Activated T-helper 2 cell treated with anti-CD3 and anti-CD28 coated beads, Interferon-gamma antibody, Interleukin-2, Interleukin-4, amounts not matched to agents 10 μg/mL and 5 μg/mL and 100 μg/mL, durations not matched to agents 14 hours and 24 hours and 36 hours (primary cell): ENCODE measurements around the gene C10orf67. TPM values are rescaled to one million over a fixed set of nuclear protein-coding genes. Genes with fewer than 3 reads are reported as not detected.
"Not testable (repeated sequence)": the region's sequence is repeated elsewhere in the genome, so short reads cannot be mapped to it uniquely, and the experiment has no call there.

Source experiments
- DNase-seq: peaks from one replicate; pipeline ENCODE4 v3.0.0; 2021; ENCODE audit warnings: low spot score
- H3K27ac Mint-ChIP-seq: one replicate; pipeline ENCODE4 v1.8.0; 2021; ENCODE audit warnings: mixed read lengths
- H3K27me3 Mint-ChIP-seq: one replicate; pipeline ENCODE4 v1.8.0; 2021; ENCODE audit warnings: low read depth, mixed read lengths
- H3K36me3 Mint-ChIP-seq: one replicate; pipeline ENCODE4 v1.8.0; 2021; ENCODE audit warnings: low read depth, mixed read lengths
- H3K4me1 Mint-ChIP-seq: one replicate; pipeline ENCODE4 v1.8.0; 2021; ENCODE audit warnings: low read depth, mixed read lengths
- H3K4me3 Mint-ChIP-seq: one replicate; pipeline ENCODE4 v1.8.0; 2021; ENCODE audit warnings: low read depth, mild to moderate bottlenecking, moderate library complexity, mixed read lengths
- H3K9me3 Mint-ChIP-seq: one replicate; pipeline ENCODE4 v1.8.0; 2021; ENCODE audit warnings: mixed read lengths
- intact Hi-C: fragments of 100-400 bp; cut with micrococcal nuclease; formaldehyde crosslinking; loops from one replicate; pipeline ENCODE4 v1.15.1; 2023
- total RNA-seq: library from RNA; stranded (reverse); gene quantifications from 2 replicates; pipeline ENCODE4 v1.2.3, GENCODE V29; 2022

C10orf67 gene
- total RNA-seq, 1 donor from 2014 or later: not detected

GRCh38 chr10:23358357-23358756 is 13.8 kb upstream of the C10orf67 start:
- DNase-seq: no peak
- intact Hi-C loops: no loop called here
- Mint-ChIP-seq H3K27me3 (peaks cover 8% of the 10 kb centered on the region), H3K27ac (no peak overlapping the region), H3K4me3 (no peak overlapping the region), H3K4me1 (peaks cover 14% of the 10 kb centered on the region), H3K9me3 (no peaks in the 10 kb centered on the region), H3K36me3 (no peaks in the 10 kb centered on the region)

- H3K36me3 Mint-ChIP-seq: no peaks in the 10 kb centered on the region
- intact Hi-C loops: no loop called here
- no peak overlapping the region for H3K27ac Mint-ChIP-seq
- no peaks in the 10 kb centered on the region for H3K4me1 Mint-ChIP-seq
- peaks cover 12% of the 10 kb centered on the region for H3K27me3 Mint-ChIP-seq
- no peaks in the 10 kb centered on the region for H3K9me3 Mint-ChIP-seq
- DNase-seq: no peak
- no peak overlapping the region for H3K4me3 Mint-ChIP-seq
Observed at GRCh38 chr10:23354630-23355279, 10.2 kb upstream of the C10orf67 start.

GRCh38 chr10:23351926-23352519 is 7.4 kb upstream of the C10orf67 start:
- H3K9me3 Mint-ChIP-seq: no peaks in the 10 kb centered on the region
- no peak for DNase-seq
- no peak overlapping the region for H3K4me3 Mint-ChIP-seq
- H3K4me1 Mint-ChIP-seq: no peaks in the 10 kb centered on the region
- no peak overlapping the region for H3K27ac Mint-ChIP-seq
- no peaks in the 10 kb centered on the region for H3K36me3 Mint-ChIP-seq
- intact Hi-C loops: no loop called here
- H3K27me3 Mint-ChIP-seq: peaks cover 14% of the 10 kb centered on the region

GRCh38 chr10:23350706-23351105 is 6.1 kb upstream of the C10orf67 start:
- H3K4me3 Mint-ChIP-seq, H3K4me1 Mint-ChIP-seq, H3K36me3 Mint-ChIP-seq, H3K9me3 Mint-ChIP-seq, H3K27ac Mint-ChIP-seq, DNase-seq, intact Hi-C loops: not testable (repeated sequence)
- H3K27me3 Mint-ChIP-seq: peaks cover 14% of the 10 kb centered on the region

- no peaks in the 10 kb centered on the region for H3K9me3 Mint-ChIP-seq
- no peak for DNase-seq
- no peak overlapping the region for H3K4me3 Mint-ChIP-seq
- H3K27ac Mint-ChIP-seq: no peak overlapping the region
- no peaks in the 10 kb centered on the region for H3K36me3 Mint-ChIP-seq
- intact Hi-C loops: no loop called here
- peaks cover 19% of the 10 kb centered on the region for H3K4me1 Mint-ChIP-seq
- H3K27me3 Mint-ChIP-seq: peaks cover 14% of the 10 kb centered on the region
Observed at GRCh38 chr10:23345861-23346260, 1.3 kb upstream of the C10orf67 start.

- DNase-seq: no peak
- Mint-ChIP-seq H3K4me1 (peaks cover 25% of the 10 kb centered on the region), H3K27me3 (peaks cover 7% of the 10 kb centered on the region), H3K27ac (no peak overlapping the region), H3K36me3 (no peaks in the 10 kb centered on the region), H3K4me3 (peak overlapping the region; percentile 79), H3K9me3 (no peaks in the 10 kb centered on the region)
- intact Hi-C loops: loop anchor here (2.0 kb wide), 1 partner anchor 19 kb away; no protein-coding TSS in a partner anchor
Observed at GRCh38 chr10:23343591-23344240, 881 bp downstream of the C10orf67 start.

GRCh38 chr10:23342213-23342884 is 2.2 kb downstream of the C10orf67 start:
- no peak overlapping the region for H3K27ac Mint-ChIP-seq
- H3K36me3 Mint-ChIP-seq: no peaks in the 10 kb centered on the region
- peaks cover 7% of the 10 kb centered on the region for H3K27me3 Mint-ChIP-seq
- peaks cover 25% of the 10 kb centered on the region for H3K4me1 Mint-ChIP-seq
- intact Hi-C loops: loop anchor here (2.0 kb wide), 1 partner anchor 20 kb away; no protein-coding TSS in a partner anchor
- no peak for DNase-seq
- H3K9me3 Mint-ChIP-seq: no peaks in the 10 kb centered on the region
- H3K4me3 Mint-ChIP-seq: no peak overlapping the region

- intact Hi-C loops: no loop called here
- H3K9me3 Mint-ChIP-seq: no peaks in the 10 kb centered on the region
- no peaks in the 10 kb centered on the region for H3K36me3 Mint-ChIP-seq
- peaks cover 26% of the 10 kb centered on the region for H3K4me1 Mint-ChIP-seq
- no peak overlapping the region for H3K4me3 Mint-ChIP-seq
- H3K27ac Mint-ChIP-seq: no peak overlapping the region
- peaks cover 7% of the 10 kb centered on the region for H3K27me3 Mint-ChIP-seq
- no peak for DNase-seq
Observed at GRCh38 chr10:23341004-23341403, 3.6 kb downstream of the C10orf67 start.

GRCh38 chr10:23340354-23340753 is 4.2 kb downstream of the C10orf67 start:
- DNase-seq: no peak
- Mint-ChIP-seq H3K4me1 (peaks cover 28% of the 10 kb centered on the region), H3K36me3 (no peaks in the 10 kb centered on the region), H3K4me3 (no peak overlapping the region), H3K27me3 (peaks cover 6% of the 10 kb centered on the region), H3K9me3 (no peaks in the 10 kb centered on the region), H3K27ac (no peak overlapping the region)
- intact Hi-C loops: no loop called here

- intact Hi-C loops: no loop called here
- Mint-ChIP-seq H3K36me3 (no peaks in the 10 kb centered on the region), H3K27me3 (no peaks in the 10 kb centered on the region), H3K4me1 (peaks cover 24% of the 10 kb centered on the region), H3K9me3 (no peaks in the 10 kb centered on the region), H3K4me3 (no peak overlapping the region), H3K27ac (no peak overlapping the region)
- no peak for DNase-seq
Observed at GRCh38 chr10:23338886-23339285, 5.7 kb downstream of the C10orf67 start.

- intact Hi-C loops: no loop called here
- no peak overlapping the region for H3K27ac Mint-ChIP-seq
- H3K9me3 Mint-ChIP-seq: no peaks in the 10 kb centered on the region
- no peaks in the 10 kb centered on the region for H3K27me3 Mint-ChIP-seq
- no peaks in the 10 kb centered on the region for H3K36me3 Mint-ChIP-seq
- peaks cover 24% of the 10 kb centered on the region for H3K4me1 Mint-ChIP-seq
- no peak overlapping the region for H3K4me3 Mint-ChIP-seq
- DNase-seq: no peak
Observed at GRCh38 chr10:23338155-23338828, 6.3 kb downstream of the C10orf67 start.

- H3K9me3 Mint-ChIP-seq: no peaks in the 10 kb centered on the region
- intact Hi-C loops: no loop called here
- H3K27me3 Mint-ChIP-seq: no peaks in the 10 kb centered on the region
- no peak overlapping the region for H3K27ac Mint-ChIP-seq
- H3K4me3 Mint-ChIP-seq: no peak overlapping the region
- peaks cover 24% of the 10 kb centered on the region for H3K4me1 Mint-ChIP-seq
- H3K36me3 Mint-ChIP-seq: no peaks in the 10 kb centered on the region
- no peak for DNase-seq
Observed at GRCh38 chr10:23337616-23338015, 7.0 kb downstream of the C10orf67 start.
